ENCODE data around the gene PDIA2.

- TF ChIP-seq ZNF565 (CRISPR knock-in tag; conservative IDR thresholded peaks at IDR 0.05; ENCODE audit: low read depth) (no peak), RARB (CRISPR knock-in tag; IDR thresholded peaks at IDR 0.05) (no peak), TOX (CRISPR knock-in tag; IDR thresholded peaks at IDR 0.05; ENCODE audit: borderline replicate concordance) (no peak), SNAI2 (CRISPR knock-in tag; IDR thresholded peaks at IDR 0.05) (no peak), BACH2 (CRISPR knock-in tag; IDR thresholded peaks at IDR 0.05; ENCODE audit: borderline replicate concordance) (no peak), ARNTL (CRISPR knock-in tag; IDR thresholded peaks at IDR 0.05; ENCODE audit: borderline replicate concordance, low read depth) (no peak), TSHZ2 (CRISPR knock-in tag; IDR thresholded peaks at IDR 0.05) (no peak)
Observed at GRCh38 chr16:290015-290680, 7.2 kb downstream of the PDIA2 start.

Measured in SK-N-SH treated with all-trans-retinoic acid at 6 μM for 48 hours (cell line).